Measurements from ENCODE around the gene CDK19.

Gene CDK19

GRCh38 chr6:110654096-110654820, 161.0 kb downstream of the CDK19 start:
- DNase-seq, result no peak

- DNase-seq, result no peak
Measured at GRCh38 chr6:110653381-110653780, 161.9 kb downstream of the CDK19 start.

- no peak for DNase-seq
Measured at GRCh38 chr6:110652520-110652919, 162.7 kb downstream of the CDK19 start.

GRCh38 chr6:110650755-110651154, 164.5 kb downstream of the CDK19 start:
- DNase-seq, result no peak

- DNase-seq, result no peak
Measured at GRCh38 chr6:110649704-110650103, 165.6 kb downstream of the CDK19 start.

- no peak for DNase-seq
Measured at GRCh38 chr6:110646951-110647910, 168.0 kb downstream of the CDK19 start.

GRCh38 chr6:110646419-110646698, 168.9 kb downstream of the CDK19 start:
- no peak for DNase-seq

GRCh38 chr6:110645685-110646418, 169.4 kb downstream of the CDK19 start:
- DNase-seq, result no peak

GRCh38 chr6:110643175-110643574, 172.1 kb downstream of the CDK19 start:
- DNase-seq, result no peak

GRCh38 chr6:110642711-110643110, 172.6 kb downstream of the CDK19 start:
- no peak for DNase-seq

- no peak for DNase-seq
Measured at GRCh38 chr6:110636781-110637180, 178.5 kb downstream of the CDK19 start.

GRCh38 chr6:110635096-110635495, 180.2 kb downstream of the CDK19 start:
- no peak for DNase-seq

- DNase-seq, result no peak
Measured at GRCh38 chr6:110633731-110634213, 181.5 kb downstream of the CDK19 start.

- no peak for DNase-seq
Measured at GRCh38 chr6:110629153-110629552, 186.1 kb downstream of the CDK19 start.

GRCh38 chr6:110628330-110628729, 186.9 kb downstream of the CDK19 start:
- no peak for DNase-seq

- no peak for DNase-seq
Measured at GRCh38 chr6:110626442-110626841, 188.8 kb downstream of the CDK19 start.

GRCh38 chr6:110625883-110626282, 189.4 kb downstream of the CDK19 start:
- no peak for DNase-seq

- no peak for DNase-seq
Measured at GRCh38 chr6:110622912-110623578, 192.2 kb downstream of the CDK19 start.

- no peak for DNase-seq
Measured at GRCh38 chr6:110621061-110621460, 194.2 kb downstream of the CDK19 start.

- no peak for DNase-seq
Measured at GRCh38 chr6:110620065-110620464, 195.2 kb downstream of the CDK19 start.

- no peak for DNase-seq
Measured at GRCh38 chr6:110619275-110619908, 195.9 kb downstream of the CDK19 start.

- DNase-seq, result no peak
Measured at GRCh38 chr6:110618591-110619267, 196.5 kb downstream of the CDK19 start.

Data from suppressor macrophage treated with lipopolysaccharide for 4 hours (primary cell).